Fibroblast of skin of back (primary cell): Measurements from ENCODE around the gene CD1E. TPM values are rescaled to one million over a fixed set of nuclear protein-coding genes. Genes with fewer than 3 reads are reported as not detected.
"Not testable (repeated sequence)": the region's sequence is repeated elsewhere in the genome, so short reads cannot be mapped to it uniquely, and the experiment has no call there.

ENCODE experiments used
- DNase-seq: peaks from one replicate; pipeline ENCODE4 v3.0.0-alpha.2; 2013
- polyA plus RNA-seq, 2 experiments: library from polyadenylated mRNA; unstranded; fragments of 120-200 nt; gene quantifications; one replicate each; pipeline ENCODE4 v1.2.1, GENCODE V29; 2013; ENCODE audit not compliant: insufficient read length in 2 of 2

The CD1E gene
- 0.25 TPM for polyA plus RNA-seq (2013, experiment 1 of 2; ENCODE audit: insufficient read length)
- not detected for polyA plus RNA-seq (2013, experiment 2 of 2; ENCODE audit: insufficient read length)

- no peak for DNase-seq
Measured at GRCh38 chr1:158353303-158354075, at the start of gene CD1E. Gene CD1E, plus strand, starts transcription at chr1:158353894. Its CDS starts 95 bp downstream, at chr1:158353989.

DNA sequence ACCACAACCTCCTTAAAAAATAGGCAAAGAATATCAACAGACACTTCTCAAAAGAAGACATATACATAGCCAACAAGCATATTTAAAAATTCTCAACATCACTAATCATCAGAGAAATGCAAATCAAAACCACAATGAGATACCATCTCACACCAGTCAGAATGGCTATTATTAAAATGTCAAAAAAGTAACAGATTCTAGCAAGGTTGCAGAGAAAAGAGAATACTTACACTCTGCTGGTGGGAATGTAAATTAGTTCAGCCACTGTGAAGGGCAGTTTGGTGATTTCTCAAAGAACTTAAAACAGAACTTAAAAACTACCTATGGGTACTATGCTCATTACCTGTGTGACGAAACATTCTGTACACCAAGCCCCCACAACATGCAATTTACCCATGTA is 43.1 kb upstream of the CD1E start:
- DNase-seq: no peak

GRCh38 chr1:158311066-158311465 is 42.6 kb upstream of the CD1E start:
- DNase-seq: no peak

GRCh38 chr1:158323866-158324265 is 29.8 kb upstream of the CD1E start:
- DNase-seq: no peak

GRCh38 chr1:158324395-158324794 is 29.3 kb upstream of the CD1E start:
- no peak for DNase-seq

DNA sequence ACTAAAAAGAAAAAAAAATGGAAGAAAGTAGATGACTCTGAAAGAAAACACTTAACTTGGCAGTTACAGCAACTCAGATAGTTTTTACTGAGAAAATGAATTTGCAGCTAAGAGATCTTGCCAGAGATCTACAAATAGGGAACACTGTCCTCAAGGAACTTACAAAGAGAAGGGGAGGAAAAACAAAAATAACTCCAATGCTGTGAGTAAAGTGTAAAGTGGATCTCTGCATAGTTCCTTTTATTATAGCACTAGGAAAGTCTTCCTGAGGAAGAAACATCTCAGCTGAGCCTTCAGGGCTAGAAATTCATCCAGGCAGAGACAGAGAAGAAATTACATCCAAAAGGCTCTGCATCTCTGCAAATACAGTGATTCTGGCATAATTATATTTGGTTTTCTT is 26.2 kb upstream of the CD1E start:
- DNase-seq: no peak

GRCh38 chr1:158328426-158328825 is 25.3 kb upstream of the CD1E start:
- no peak for DNase-seq

DNA sequence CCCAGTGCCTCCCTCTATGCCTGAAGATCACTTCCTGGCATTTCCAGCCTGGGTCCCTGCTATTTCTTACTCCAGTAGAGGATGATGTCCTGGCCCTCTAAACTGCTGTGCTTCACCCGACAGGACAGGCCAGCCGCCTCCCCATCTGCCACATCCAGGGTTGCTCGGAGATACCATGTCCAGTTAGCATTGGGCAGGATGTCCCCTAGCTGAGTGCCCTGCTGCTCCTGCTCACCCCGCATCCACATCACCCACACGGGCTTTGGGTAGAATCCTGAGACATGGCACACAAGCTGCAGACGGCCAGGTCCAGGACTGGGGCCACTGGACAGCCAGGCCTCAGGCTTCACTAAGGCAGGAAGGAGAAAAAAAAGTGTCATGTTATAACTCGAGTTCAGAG is 24.4 kb upstream of the CD1E start:
- no peak for DNase-seq

GRCh38 chr1:158329733-158330132 is 24.0 kb upstream of the CD1E start:
- no peak for DNase-seq

- DNase-seq: no peak
Measured at GRCh38 chr1:158330391-158331105, 23.1 kb upstream of the CD1E start.

GRCh38 chr1:158331106-158331425 is 22.6 kb upstream of the CD1E start:
- no peak for DNase-seq

- no peak for DNase-seq
Measured at GRCh38 chr1:158331481-158332150, 22.1 kb upstream of the CD1E start, which contains the start of gene CD1B. Gene CD1B, minus strand, starts transcription at chr1:158331531. Its CDS starts 108 bp downstream, at chr1:158331423.

GRCh38 chr1:158333405-158334155 is 20.1 kb upstream of the CD1E start:
- DNase-seq: no peak

GRCh38 chr1:158334526-158335212 is 19.0 kb upstream of the CD1E start:
- DNase-seq: no peak

GRCh38 chr1:158335213-158335532 is 18.5 kb upstream of the CD1E start:
- DNase-seq: no peak

DNA sequence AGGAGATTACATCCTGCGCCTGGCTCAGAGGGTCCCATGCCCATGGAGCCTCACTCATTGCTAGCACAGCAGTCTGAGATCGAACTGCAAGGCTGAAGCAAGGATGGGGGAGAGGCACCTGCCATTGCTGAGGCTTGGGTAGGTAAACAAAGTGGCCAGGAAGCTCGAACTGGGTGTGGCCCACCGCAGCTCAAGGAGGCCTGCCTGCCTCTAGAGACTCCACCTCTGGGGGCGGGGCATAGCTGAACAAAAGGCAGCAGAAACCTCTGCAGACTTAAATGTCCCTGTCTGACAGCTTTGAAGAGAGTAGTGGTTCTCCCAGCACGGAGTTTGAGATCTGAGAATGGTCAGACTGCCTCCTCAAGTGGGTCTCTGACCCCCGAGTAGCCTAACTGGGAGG is 17.3 kb upstream of the CD1E start:
- DNase-seq: not testable (repeated sequence)

DNA sequence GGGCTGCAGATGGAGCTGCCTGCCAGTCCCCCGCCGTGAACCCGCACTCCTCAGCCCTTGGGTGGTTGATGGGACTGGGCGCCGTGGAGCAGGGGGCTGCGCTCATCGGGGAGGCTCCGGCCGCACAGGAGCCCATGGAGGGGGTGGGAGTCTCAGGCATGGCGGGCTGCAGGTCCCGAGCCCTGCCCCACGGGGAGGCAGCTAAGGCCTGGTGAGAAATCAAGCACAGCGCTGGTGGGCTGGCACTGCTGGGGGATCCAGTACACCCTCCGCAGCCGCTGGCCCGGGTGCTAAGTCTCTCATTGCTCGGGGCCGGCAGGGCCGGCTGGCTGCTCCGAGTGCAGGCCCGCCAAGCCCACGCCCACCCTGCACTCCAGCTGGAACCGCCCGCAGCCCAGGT is 4.7 kb upstream of the CD1E start:
- not testable (repeated sequence) for DNase-seq

DNA sequence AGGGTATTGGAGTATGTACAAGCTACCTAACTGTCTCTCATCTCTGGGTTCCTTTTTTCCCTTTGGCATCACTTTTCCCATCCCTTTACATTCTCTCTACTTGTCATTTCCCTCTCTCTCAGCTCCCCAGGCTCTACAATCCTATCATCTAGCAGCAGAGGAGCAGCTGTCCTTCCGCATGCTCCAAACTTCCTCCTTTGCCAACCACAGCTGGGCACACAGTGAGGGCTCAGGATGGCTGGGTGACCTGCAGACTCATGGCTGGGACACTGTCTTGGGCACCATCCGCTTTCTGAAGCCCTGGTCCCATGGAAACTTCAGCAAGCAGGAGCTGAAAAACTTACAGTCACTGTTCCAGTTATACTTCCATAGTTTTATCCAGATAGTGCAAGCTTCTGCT is 561 bp downstream of the CD1E start:
- DNase-seq: no peak

DNA sequence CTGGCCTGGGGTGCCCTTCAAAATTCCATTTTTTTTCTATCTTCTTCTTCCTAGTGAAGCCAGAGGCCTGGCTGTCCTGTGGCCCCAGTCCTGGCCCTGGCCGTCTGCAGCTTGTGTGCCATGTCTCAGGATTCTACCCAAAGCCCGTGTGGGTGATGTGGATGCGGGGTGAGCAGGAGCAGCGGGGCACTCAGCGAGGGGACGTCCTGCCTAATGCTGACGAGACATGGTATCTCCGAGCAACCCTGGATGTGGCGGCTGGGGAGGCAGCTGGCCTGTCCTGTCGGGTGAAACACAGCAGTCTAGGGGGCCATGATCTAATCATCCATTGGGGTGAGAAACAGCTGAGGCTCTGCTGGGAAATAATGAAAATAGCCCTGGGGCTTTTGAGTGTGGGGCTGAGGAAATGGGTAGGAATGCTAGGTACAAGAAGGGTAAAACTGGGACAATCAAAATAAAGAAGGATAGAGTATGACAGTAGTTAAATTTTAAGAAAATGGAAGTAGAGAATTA is 2.1 kb downstream of the CD1E start:
- DNase-seq: no peak

- no peak for DNase-seq
Measured at GRCh38 chr1:158356616-158357015, 2.9 kb downstream of the CD1E start.

DNA sequence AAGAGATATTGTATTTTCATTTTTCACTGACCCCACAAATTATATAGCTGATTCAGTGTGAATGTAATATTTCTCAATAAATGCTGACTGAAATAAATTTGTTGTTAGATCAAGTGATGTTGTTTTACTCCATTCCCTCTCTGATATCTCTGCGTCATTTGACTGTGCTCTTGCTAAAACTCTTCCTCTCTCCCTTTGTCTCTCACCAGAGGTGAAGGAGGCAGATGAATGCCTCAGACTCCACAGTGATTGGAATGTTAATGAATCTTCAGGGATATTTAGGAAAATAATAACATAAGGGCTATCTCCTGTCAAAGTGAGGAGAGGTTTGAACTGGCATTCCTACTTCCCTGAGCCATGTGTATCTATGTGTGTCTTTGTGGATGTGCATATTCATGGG is 3.7 kb downstream of the CD1E start:
- no peak for DNase-seq

- DNase-seq: no peak
Measured at GRCh38 chr1:158362482-158362881, 8.8 kb downstream of the CD1E start.
